ENCODE results near the gene PPID.

Gene PPID

DNA sequence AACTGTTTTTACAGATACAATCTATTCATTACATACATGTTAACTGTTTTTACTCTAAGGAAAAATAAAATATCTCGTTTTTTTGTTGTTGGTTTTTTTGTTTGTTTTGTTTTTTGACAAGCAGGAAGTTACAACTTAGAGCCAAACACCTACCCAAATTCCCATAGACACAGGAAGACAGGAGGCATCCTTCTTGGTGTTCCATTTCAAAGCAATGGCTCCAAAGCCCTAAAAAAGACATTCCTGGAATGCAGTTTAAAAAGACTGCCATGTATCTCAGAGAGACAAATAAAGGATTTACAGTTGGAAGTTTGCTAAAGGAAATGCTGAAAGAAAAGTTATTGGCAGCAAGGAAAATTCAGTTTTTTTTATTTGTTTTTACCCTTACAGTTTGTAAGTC, 34.4 kb downstream of the PPID start:
- no peak overlapping the region for H3K4me3 ChIP-seq (ENCODE audit: low read depth, low read length)
- H3K36me3 ChIP-seq (ENCODE audit: control insufficient read depth, insufficient read depth, low read length) = no peaks in the 10 kb centered on the region
- H3K4me1 ChIP-seq (ENCODE audit: control insufficient read depth, insufficient read depth, low read length) = peaks cover 8% of the 10 kb centered on the region; the same call in 1 of the 2 replicates
- no peak overlapping the region for H3K9ac ChIP-seq (ENCODE audit: low read depth, low read length)
- H3K27ac ChIP-seq (ENCODE audit: low read depth, low read length) = peak overlapping the region; percentile 28
- no peaks in the 10 kb centered on the region for H3K27me3 ChIP-seq (ENCODE audit: control insufficient read depth, insufficient read depth, low read length)
- no peaks in the 10 kb centered on the region for H3K9me3 ChIP-seq (ENCODE audit: control insufficient read depth, insufficient read depth, low read length)

DNA sequence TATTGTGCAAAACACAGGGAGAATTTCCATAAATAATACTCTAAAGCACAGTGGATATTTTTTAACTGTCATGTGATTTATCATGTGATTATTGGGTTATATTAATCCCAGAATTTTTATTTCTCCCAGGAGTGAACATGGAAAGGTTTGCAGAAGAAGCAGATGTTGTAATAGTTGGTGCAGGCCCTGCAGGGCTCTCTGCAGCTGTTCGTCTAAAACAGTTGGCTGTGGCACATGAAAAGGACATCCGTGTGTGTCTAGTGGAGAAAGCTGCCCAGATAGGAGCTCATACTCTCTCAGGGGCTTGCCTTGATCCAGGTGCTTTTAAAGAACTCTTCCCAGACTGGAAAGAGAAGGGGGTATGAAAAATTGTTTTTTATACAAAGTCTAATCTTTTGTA, 41.1 kb downstream of the PPID start:
- H3K36me3 ChIP-seq (ENCODE audit: control insufficient read depth, insufficient read depth, low read length) = peaks cover 4% of the 10 kb centered on the region; the same call in 1 of the 2 replicates

GRCh38 chr4:158681629-158682028, 41.6 kb downstream of the PPID start:
- Histone ChIP-seq H3K4me3 (ENCODE audit: low read depth, low read length) (no peak overlapping the region), H3K27ac (ENCODE audit: low read depth, low read length) (no peak overlapping the region), H3K36me3 (ENCODE audit: control insufficient read depth, insufficient read depth, low read length) (peaks cover 4% of the 10 kb centered on the region; the same call in 1 of the 2 replicates), H3K4me1 (ENCODE audit: control insufficient read depth, insufficient read depth, low read length) (peaks cover 4% of the 10 kb centered on the region; the same call in 1 of the 2 replicates), H3K27me3 (ENCODE audit: control insufficient read depth, insufficient read depth, low read length) (no peaks in the 10 kb centered on the region), H3K9ac (ENCODE audit: low read depth, low read length) (no peak overlapping the region), H3K9me3 (ENCODE audit: control insufficient read depth, insufficient read depth, low read length) (no peaks in the 10 kb centered on the region)

More for the DNA sequence above, 41.1 kb downstream of the PPID start:
- H3K27me3 ChIP-seq (ENCODE audit: control insufficient read depth, insufficient read depth, low read length) = no peaks in the 10 kb centered on the region
- H3K9ac ChIP-seq (ENCODE audit: low read depth, low read length) = no peak overlapping the region
- H3K9me3 ChIP-seq (ENCODE audit: control insufficient read depth, insufficient read depth, low read length) = no peaks in the 10 kb centered on the region
- peaks cover 4% of the 10 kb centered on the region; the same call in 1 of the 2 replicates for H3K4me1 ChIP-seq (ENCODE audit: control insufficient read depth, insufficient read depth, low read length)
- no peak overlapping the region for H3K27ac ChIP-seq (ENCODE audit: low read depth, low read length)
- H3K4me3 ChIP-seq (ENCODE audit: low read depth, low read length) = no peak overlapping the region

- Histone ChIP-seq H3K27me3 (ENCODE audit: control insufficient read depth, insufficient read depth, low read length) (no peaks in the 10 kb centered on the region), H3K36me3 (ENCODE audit: control insufficient read depth, insufficient read depth, low read length) (peaks cover 4% of the 10 kb centered on the region; the same call in 1 of the 2 replicates), H3K4me1 (ENCODE audit: control insufficient read depth, insufficient read depth, low read length) (peaks cover 4% of the 10 kb centered on the region; the same call in 1 of the 2 replicates), H3K9me3 (ENCODE audit: control insufficient read depth, insufficient read depth, low read length) (no peaks in the 10 kb centered on the region), H3K4me3 (ENCODE audit: low read depth, low read length) (no peak overlapping the region), H3K9ac (ENCODE audit: low read depth, low read length) (no peak overlapping the region), H3K27ac (ENCODE audit: low read depth, low read length) (no peak overlapping the region)
Measured at GRCh38 chr4:158678767-158679166, 44.4 kb downstream of the PPID start.

- no peaks in the 10 kb centered on the region for H3K27me3 ChIP-seq (ENCODE audit: control insufficient read depth, insufficient read depth, low read length)
- no peaks in the 10 kb centered on the region for H3K9me3 ChIP-seq (ENCODE audit: control insufficient read depth, insufficient read depth, low read length)
- no peaks in the 10 kb centered on the region for H3K36me3 ChIP-seq (ENCODE audit: control insufficient read depth, insufficient read depth, low read length)
Measured at GRCh38 chr4:158676076-158676475, 47.1 kb downstream of the PPID start.

GRCh38 chr4:158673633-158674032, 49.6 kb downstream of the PPID start:
- Histone ChIP-seq H3K27ac (ENCODE audit: low read depth, low read length) (no peak overlapping the region), H3K4me3 (ENCODE audit: low read depth, low read length) (no peak overlapping the region), H3K4me1 (ENCODE audit: control insufficient read depth, insufficient read depth, low read length) (no peaks in the 10 kb centered on the region), H3K9me3 (ENCODE audit: control insufficient read depth, insufficient read depth, low read length) (no peaks in the 10 kb centered on the region), H3K36me3 (ENCODE audit: control insufficient read depth, insufficient read depth, low read length) (peaks cover 9% of the 10 kb centered on the region), H3K9ac (ENCODE audit: low read depth, low read length) (no peak overlapping the region), H3K27me3 (ENCODE audit: control insufficient read depth, insufficient read depth, low read length) (no peaks in the 10 kb centered on the region)

More at GRCh38 chr4:158676076-158676475, 47.1 kb downstream of the PPID start:
- Histone ChIP-seq H3K4me1 (ENCODE audit: control insufficient read depth, insufficient read depth, low read length) (peaks cover 4% of the 10 kb centered on the region; the same call in 1 of the 2 replicates), H3K27ac (ENCODE audit: low read depth, low read length) (no peak overlapping the region), H3K9ac (ENCODE audit: low read depth, low read length) (no peak overlapping the region), H3K4me3 (ENCODE audit: low read depth, low read length) (no peak overlapping the region)

DNA sequence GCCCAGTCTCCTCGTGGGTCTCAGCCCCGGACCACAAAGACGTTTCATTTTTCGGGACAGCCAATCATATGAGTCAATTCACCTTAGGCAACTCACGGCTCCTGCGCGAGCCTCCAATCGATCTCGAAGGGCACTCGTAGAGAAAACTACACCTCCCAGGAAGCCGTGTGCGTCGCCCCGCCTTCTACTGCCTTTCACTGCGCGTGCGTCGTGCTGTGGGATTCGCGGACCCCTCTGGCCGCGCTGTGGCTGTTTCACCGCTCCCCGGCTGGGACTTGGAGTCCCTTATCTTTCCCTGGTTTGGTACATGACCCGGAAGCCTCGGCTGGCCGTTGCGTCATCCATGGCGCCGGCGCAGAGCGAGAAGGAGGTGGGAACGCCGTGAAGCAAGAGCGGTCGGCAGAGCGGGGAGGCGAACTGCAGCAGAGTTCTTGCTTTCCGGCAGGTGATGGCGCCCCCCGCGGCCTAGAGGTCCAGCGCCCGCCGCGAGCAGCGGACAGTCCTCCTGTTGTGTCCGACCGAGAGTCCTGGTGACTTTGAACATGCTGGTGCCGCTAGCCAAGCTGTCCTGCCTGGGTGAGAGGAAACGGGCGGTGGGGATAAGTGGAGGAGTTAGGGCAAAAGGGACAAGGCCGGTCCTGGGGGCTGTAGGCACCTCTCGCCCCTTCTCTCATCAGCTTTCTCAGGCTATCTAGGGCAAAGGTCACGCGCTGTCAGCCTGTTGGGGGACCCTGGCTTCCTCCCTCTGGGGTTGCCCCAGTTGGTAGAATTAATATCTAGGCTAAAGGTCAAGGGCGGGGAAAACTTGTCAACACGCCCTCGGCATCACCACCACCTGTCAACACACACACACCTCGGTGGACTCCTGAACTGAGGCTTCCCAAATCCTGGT, 51.0 kb downstream of the PPID start, which contains the start of gene ETFDH:
ETFDH (plus strand) TSS at position 382 of the 892 bp plus-strand sequence; CDS start at position 543, 161 bp downstream.
- Histone ChIP-seq H3K4me1 (ENCODE audit: control insufficient read depth, insufficient read depth, low read length) (no peaks in the 10 kb centered on the region), H3K9me3 (ENCODE audit: control insufficient read depth, insufficient read depth, low read length) (no peaks in the 10 kb centered on the region), H3K27me3 (ENCODE audit: control insufficient read depth, insufficient read depth, low read length) (no peaks in the 10 kb centered on the region), H3K9ac (ENCODE audit: low read depth, low read length) (peak within 1 kb of the TSS; percentile 89), H3K36me3 (ENCODE audit: control insufficient read depth, insufficient read depth, low read length) (peaks cover 17% of the 10 kb centered on the region), H3K27ac (ENCODE audit: low read depth, low read length) (peak within 1 kb of the TSS; percentile 92), H3K4me3 (ENCODE audit: low read depth, low read length) (peak within 1 kb of the TSS; percentile 81)

GRCh38 chr4:158671665-158671914, 51.6 kb downstream of the PPID start, which contains the start of gene C4orf46:
C4orf46 (minus strand) TSS chr4:158671887; CDS start chr4:158671801, 86 bp downstream.
- Histone ChIP-seq H3K27me3 (ENCODE audit: control insufficient read depth, insufficient read depth, low read length) (no peaks in the 10 kb centered on the region), H3K36me3 (ENCODE audit: control insufficient read depth, insufficient read depth, low read length) (peaks cover 22% of the 10 kb centered on the region), H3K9me3 (ENCODE audit: control insufficient read depth, insufficient read depth, low read length) (no peaks in the 10 kb centered on the region), H3K27ac (ENCODE audit: low read depth, low read length) (peak within 1 kb of the TSS; percentile 92), H3K4me3 (ENCODE audit: low read depth, low read length) (peak within 1 kb of the TSS; percentile 81), H3K4me1 (ENCODE audit: control insufficient read depth, insufficient read depth, low read length) (no peaks in the 10 kb centered on the region), H3K9ac (ENCODE audit: low read depth, low read length) (peak within 1 kb of the TSS; percentile 89)

DNA sequence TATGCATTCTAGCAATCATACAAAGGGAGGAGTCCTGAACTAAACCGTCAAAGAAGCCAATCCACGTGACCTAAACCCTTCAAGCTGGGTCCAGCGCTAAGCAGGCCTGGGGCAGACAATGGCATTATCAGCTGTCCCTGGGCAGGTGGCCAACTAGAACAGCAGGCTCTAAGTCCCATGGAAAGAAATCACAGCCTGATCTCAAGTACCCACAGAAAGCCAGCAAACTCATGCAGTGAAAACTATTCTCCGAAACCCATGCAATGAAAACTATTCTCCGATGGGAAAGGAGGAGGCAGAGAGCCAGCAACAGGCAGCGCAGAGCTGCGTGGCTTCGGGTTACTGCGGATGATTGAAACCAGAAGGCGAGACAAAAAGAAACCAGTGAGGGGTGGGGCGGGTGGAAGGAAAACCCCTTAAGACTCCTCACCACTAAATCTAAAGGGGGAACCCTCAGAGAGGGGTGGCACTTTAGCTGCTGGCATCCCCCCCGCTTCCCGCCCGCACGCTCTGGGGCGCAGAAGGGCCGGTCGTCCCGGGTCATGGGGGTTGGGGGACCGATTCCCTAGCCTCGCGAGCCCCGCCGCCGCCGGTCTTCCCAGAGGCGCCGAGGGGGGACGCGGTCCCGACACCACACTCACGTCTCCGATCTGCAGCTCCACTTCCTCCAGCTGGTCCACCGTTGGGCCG, 52.1 kb downstream of the PPID start:
- H3K4me1 ChIP-seq (ENCODE audit: control insufficient read depth, insufficient read depth, low read length) = no peaks in the 10 kb centered on the region
- H3K9ac ChIP-seq (ENCODE audit: low read depth, low read length) = peak overlapping the region; percentile 89
- H3K36me3 ChIP-seq (ENCODE audit: control insufficient read depth, insufficient read depth, low read length) = peaks cover 25% of the 10 kb centered on the region
- no peaks in the 10 kb centered on the region for H3K27me3 ChIP-seq (ENCODE audit: control insufficient read depth, insufficient read depth, low read length)
- no peaks in the 10 kb centered on the region for H3K9me3 ChIP-seq (ENCODE audit: control insufficient read depth, insufficient read depth, low read length)
- peak overlapping the region; percentile 92 for H3K27ac ChIP-seq (ENCODE audit: low read depth, low read length)
- peak overlapping the region; percentile 81 for H3K4me3 ChIP-seq (ENCODE audit: low read depth, low read length)

GRCh38 chr4:158669310-158669709, 53.9 kb downstream of the PPID start:
- Histone ChIP-seq H3K27ac (ENCODE audit: low read depth, low read length) (no peak overlapping the region), H3K27me3 (ENCODE audit: control insufficient read depth, insufficient read depth, low read length) (no peaks in the 10 kb centered on the region), H3K9me3 (ENCODE audit: control insufficient read depth, insufficient read depth, low read length) (no peaks in the 10 kb centered on the region), H3K4me3 (ENCODE audit: low read depth, low read length) (no peak overlapping the region), H3K4me1 (ENCODE audit: control insufficient read depth, insufficient read depth, low read length) (no peaks in the 10 kb centered on the region), H3K36me3 (ENCODE audit: control insufficient read depth, insufficient read depth, low read length) (peaks cover 25% of the 10 kb centered on the region), H3K9ac (ENCODE audit: low read depth, low read length) (no peak overlapping the region)

All from HUES48 (cell line).